GM12873 (cell line): Measurements from ENCODE around the gene SLC25A25.

Experiments used
- TF ChIP-seq, protein P1 (sequence below): IDR thresholded peaks from 2 replicates; pipeline ENCODE4 v1.5.1; 2012; ENCODE audit warnings: low read depth, mild to moderate bottlenecking, moderate library complexity, low read length, control low read depth; ENCODE audit not compliant: insufficient read depth; ENCODE audit errors: missing control alignments

Gene SLC25A25

GRCh38 chr9:128141604-128142003 lies 73.6 kb downstream of the SLC25A25 start:
- TF ChIP-seq, protein P1, sequence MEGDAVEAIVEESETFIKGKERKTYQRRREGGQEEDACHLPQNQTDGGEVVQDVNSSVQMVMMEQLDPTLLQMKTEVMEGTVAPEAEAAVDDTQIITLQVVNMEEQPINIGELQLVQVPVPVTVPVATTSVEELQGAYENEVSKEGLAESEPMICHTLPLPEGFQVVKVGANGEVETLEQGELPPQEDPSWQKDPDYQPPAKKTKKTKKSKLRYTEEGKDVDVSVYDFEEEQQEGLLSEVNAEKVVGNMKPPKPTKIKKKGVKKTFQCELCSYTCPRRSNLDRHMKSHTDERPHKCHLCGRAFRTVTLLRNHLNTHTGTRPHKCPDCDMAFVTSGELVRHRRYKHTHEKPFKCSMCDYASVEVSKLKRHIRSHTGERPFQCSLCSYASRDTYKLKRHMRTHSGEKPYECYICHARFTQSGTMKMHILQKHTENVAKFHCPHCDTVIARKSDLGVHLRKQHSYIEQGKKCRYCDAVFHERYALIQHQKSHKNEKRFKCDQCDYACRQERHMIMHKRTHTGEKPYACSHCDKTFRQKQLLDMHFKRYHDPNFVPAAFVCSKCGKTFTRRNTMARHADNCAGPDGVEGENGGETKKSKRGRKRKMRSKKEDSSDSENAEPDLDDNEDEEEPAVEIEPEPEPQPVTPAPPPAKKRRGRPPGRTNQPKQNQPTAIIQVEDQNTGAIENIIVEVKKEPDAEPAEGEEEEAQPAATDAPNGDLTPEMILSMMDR, result no peak

DNA sequence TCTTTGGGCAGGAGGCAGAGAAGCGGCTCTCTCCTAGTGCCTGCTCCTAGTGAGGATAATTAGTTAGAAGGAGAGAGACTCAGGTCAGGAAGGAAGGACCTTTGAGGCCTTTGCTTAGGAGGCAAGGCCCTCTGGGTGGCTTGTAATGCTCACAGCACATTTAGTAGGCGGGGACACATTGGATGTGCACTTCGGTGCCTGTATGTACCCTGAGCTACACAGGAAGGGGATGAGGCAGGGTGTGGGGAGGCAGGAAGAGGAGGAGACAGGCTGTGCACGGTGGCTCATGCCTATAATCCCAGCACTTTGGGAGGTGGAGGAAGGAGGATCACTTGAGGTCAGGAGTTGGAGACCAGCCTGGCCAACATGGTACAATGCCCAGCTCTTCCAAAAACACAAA lies 74.0 kb downstream of the SLC25A25 start:
- TF ChIP-seq, protein P1, result no peak

DNA sequence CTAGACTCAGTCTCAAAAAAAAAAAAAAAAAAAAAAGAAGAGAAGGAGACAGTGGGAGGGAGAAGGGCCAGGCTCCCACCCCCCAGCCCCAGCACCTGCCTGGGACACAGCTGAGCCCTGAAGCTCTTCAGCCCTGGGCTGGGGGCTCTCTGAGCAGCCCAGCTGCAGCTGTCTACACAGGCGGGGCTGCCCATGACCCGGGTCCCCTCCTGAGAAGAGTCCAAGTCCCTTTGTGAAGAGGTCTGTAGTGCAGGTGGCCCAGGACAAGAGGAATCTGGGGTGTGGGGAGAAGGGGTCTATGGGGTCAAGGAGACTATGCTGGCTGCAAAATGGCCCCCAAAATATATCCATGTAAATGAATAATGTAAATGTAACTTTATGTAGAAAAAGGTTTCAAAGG lies 74.6 kb downstream of the SLC25A25 start:
- TF ChIP-seq, protein P1, result no peak

GRCh38 chr9:128143525-128144238 lies 75.7 kb downstream of the SLC25A25 start:
- TF ChIP-seq, protein P1, result no peak

DNA sequence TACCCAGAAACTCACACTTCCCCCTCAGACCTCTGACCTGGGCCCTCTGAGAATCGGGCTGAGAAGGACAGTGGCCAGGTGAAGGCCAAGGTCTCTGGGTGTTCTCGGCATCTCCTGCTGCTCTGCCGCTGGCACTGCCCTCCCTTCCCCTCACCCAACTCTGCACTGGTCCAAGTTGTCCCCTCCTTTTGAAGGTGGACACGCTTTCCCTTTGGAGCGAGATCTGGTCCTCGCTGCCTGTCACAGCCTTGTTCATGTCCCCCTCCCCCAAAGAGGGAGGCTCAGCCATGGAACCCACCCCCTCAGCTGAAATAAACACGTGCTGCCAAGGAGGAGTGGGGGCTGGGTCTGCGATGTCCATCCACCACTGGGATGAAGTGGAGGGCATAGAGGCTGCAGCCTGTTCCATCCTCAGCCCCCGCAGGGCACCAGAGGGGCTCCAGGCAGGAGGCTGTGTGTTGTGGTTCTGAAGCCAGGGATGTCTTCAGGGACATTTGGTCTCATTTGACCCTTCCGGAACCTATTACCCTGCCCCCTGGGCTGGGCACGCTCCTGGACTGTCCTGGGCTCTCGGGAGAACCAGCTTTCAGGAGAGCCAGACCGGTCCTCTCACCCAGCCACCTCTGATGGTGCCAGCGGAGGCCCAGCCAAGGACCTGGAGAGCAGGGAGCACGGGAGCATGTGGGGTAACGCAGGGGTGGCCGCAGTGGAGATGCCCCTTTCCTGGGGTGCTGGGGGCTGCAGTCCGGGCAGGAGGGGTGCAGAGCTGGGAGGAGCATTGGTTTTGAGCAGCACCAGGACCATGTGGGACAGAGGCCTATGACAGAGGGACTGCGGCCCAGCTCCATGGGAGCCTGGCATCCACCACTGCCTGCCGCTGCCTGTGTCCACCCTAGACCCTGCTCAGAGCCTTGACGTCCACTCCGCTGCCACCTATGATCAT lies 76.5 kb downstream of the SLC25A25 start:
- TF ChIP-seq, protein P1, result no peak

- TF ChIP-seq, protein P1, result no peak
These were observed 77.5 kb downstream of the SLC25A25 start for GRCh38 chr9:128145536-128145935.

GRCh38 chr9:128145951-128146351 lies 77.9 kb downstream of the SLC25A25 start:
- TF ChIP-seq, protein P1, result no peak
